ENCODE results near the gene APBA2. TPM values are rescaled to one million over a fixed set of nuclear protein-coding genes. Genes with fewer than 3 reads are reported as not detected.

The APBA2 gene
- total RNA-seq, 1 donor from 2014 or later, result 0.38 TPM

DNA sequence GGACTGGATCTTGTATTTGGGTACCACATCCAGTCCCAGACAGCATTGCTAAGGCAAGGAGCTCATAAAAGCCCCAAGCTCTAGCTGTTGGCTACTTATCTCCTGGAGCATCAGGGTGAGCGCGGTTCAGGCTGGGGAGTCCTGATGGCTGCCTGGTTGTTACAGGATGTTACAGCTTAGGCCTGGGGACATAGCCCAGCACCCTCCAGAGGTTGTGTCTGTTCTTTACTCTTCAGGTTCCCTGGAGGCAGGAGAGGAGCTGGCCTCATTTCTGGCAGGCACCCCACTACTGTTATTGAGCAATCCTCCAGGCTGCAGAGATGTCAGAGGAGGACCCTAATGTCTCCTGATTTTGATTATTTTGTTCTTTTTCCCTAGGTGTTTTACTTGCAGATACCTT is 26.6 kb downstream of the APBA2 start:
- no peak for DNase-seq
- H3K4me3 ChIP-seq, result no peak overlapping the region
- no peak overlapping the region for H3K27ac ChIP-seq (replicated peaks)

DNA sequence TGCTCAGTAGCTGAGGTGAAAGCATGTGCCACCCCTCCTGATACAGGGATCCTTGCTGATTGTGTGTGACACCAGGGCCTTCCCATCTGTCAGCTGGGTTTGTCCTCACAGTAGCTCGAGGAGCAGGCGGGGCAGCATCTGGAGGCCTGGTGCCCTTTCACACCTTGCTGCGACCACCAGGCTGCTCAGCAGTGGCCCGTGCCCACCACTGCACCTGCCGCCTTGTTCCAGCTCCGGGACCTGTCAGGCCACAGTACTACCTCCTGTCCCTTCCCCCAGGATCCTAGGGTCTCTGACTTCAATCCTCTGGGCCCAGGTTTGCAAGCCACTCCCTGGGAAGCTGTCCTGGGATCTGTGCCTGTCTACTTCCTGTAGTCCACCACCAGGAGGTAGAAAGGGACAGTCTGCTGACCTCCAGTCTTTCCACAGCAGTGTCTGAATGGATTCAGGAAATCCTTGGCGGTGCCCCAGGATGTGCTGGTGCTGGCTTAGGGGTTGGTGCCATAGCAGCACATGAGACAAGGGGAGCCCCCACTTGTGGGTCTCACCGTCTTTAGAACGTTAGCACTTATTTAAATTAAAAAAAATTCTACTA is 27.5 kb downstream of the APBA2 start:
- Histone ChIP-seq H3K4me1 (no peaks in the 10 kb centered on the region), H3K4me3 (no peak overlapping the region), H3K36me3 (no peaks in the 10 kb centered on the region), H3K27me3 (ENCODE audit: low read depth) (peaks cover 53% of the 10 kb centered on the region), H3K9me3 (replicated peaks) (no peaks in the 10 kb centered on the region), H3K27ac (replicated peaks) (no peak overlapping the region)
- no peak for DNase-seq
- intact Hi-C loops (cut with micrococcal nuclease), result no loop called here
- TF ChIP-seq, protein P1, sequence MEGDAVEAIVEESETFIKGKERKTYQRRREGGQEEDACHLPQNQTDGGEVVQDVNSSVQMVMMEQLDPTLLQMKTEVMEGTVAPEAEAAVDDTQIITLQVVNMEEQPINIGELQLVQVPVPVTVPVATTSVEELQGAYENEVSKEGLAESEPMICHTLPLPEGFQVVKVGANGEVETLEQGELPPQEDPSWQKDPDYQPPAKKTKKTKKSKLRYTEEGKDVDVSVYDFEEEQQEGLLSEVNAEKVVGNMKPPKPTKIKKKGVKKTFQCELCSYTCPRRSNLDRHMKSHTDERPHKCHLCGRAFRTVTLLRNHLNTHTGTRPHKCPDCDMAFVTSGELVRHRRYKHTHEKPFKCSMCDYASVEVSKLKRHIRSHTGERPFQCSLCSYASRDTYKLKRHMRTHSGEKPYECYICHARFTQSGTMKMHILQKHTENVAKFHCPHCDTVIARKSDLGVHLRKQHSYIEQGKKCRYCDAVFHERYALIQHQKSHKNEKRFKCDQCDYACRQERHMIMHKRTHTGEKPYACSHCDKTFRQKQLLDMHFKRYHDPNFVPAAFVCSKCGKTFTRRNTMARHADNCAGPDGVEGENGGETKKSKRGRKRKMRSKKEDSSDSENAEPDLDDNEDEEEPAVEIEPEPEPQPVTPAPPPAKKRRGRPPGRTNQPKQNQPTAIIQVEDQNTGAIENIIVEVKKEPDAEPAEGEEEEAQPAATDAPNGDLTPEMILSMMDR (IDR thresholded peaks at IDR 0.05; ENCODE audit: borderline replicate concordance), result peak; percentile 16

More for the DNA sequence above, 26.6 kb downstream of the APBA2 start:
- Histone ChIP-seq H3K4me1 (no peaks in the 10 kb centered on the region), H3K27me3 (ENCODE audit: low read depth) (peaks cover 52% of the 10 kb centered on the region), H3K36me3 (no peaks in the 10 kb centered on the region), H3K9me3 (replicated peaks) (no peaks in the 10 kb centered on the region)
- TF ChIP-seq, protein P1 (IDR thresholded peaks at IDR 0.05; ENCODE audit: borderline replicate concordance), result no peak
- intact Hi-C loops (cut with micrococcal nuclease), result no loop called here

DNA sequence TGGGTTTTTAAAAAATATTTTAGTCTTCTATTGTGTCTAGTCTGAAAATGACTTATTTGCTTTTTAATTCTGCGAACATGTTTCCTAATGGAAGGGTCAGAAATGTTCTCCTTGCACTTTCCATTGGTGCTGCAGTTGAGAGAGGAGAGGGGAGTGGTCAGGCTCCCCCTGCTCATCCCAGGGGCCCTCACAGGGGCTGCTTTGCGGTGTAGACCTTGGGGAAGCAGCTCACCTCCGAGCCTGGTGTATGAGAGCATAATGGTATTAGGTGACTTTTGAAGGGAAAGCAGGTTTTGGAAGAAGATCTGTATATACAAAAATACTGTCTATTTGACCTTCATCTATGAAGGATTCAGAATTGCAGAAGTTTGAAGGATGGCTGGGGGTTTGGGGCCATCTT is 28.3 kb downstream of the APBA2 start:
- Histone ChIP-seq H3K27me3 (ENCODE audit: low read depth) (peaks cover 61% of the 10 kb centered on the region), H3K4me1 (no peaks in the 10 kb centered on the region), H3K9me3 (replicated peaks) (no peaks in the 10 kb centered on the region), H3K36me3 (no peaks in the 10 kb centered on the region), H3K4me3 (no peak overlapping the region), H3K27ac (replicated peaks) (no peak overlapping the region)
- TF ChIP-seq, protein P1 (IDR thresholded peaks at IDR 0.05; ENCODE audit: borderline replicate concordance), result no peak
- DNase-seq, result no peak
- intact Hi-C loops (cut with micrococcal nuclease), result no loop called here

DNA sequence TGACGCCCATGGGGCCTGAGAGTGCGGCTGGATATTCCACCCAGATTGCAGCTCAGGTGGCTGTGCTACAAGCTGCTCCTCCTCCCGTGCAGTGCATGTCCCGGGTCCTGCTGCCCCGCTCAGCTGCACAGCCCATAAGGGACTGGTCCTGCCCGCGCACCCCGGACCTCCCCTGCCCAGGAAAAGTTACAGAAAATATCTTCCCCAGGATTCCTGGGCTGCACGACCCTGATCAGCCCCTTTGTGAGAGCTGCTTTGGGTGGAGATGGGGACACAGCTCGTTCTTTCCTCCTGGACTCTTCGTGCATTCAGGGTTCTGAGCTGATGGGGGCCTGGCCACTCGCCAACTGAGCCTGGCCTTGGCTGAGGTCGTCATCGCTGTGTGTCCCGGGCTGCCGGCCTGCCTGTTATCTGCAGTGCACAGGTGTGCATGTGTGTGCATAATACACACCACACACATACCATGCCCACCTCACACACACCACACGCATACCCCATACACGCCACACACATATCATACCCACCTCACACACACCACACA is 28.8 kb downstream of the APBA2 start:
- Histone ChIP-seq H3K4me1 (no peaks in the 10 kb centered on the region), H3K27ac (replicated peaks) (no peak overlapping the region), H3K4me3 (no peak overlapping the region), H3K27me3 (ENCODE audit: low read depth) (peaks cover 63% of the 10 kb centered on the region), H3K36me3 (no peaks in the 10 kb centered on the region), H3K9me3 (replicated peaks) (no peaks in the 10 kb centered on the region)
- TF ChIP-seq, protein P1 (IDR thresholded peaks at IDR 0.05; ENCODE audit: borderline replicate concordance), result no peak
- intact Hi-C loops (cut with micrococcal nuclease), result no loop called here
- no peak for DNase-seq

DNA sequence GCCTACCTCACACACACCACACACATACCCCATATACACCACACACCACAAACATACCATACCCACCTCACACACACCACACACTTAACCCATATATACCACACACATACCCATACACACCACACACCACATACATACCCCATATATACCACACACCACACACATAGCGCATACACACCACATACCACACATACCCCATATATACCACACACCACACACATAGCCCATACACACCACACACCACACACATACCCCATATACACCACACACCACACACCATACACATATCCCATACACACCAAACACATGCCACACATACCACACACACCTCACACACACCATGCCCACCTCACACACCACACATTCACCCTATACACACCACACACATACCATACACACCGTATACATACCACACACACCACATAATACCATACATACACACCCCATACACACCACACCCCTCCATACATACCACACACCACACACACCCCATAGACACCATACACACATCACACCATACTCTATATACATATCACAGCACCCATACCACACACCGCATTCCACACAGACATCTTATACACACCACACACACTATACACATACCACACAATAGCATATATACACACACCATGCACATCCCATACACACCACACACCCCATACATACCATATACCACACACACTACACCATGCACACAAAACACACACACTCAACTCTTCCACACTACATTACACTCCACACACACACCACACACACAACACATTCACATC is 29.5 kb downstream of the APBA2 start:
- Histone ChIP-seq H3K27me3 (ENCODE audit: low read depth) (peaks cover 66% of the 10 kb centered on the region), H3K9me3 (replicated peaks) (no peaks in the 10 kb centered on the region), H3K27ac (replicated peaks) (no peak overlapping the region), H3K36me3 (no peaks in the 10 kb centered on the region), H3K4me1 (no peaks in the 10 kb centered on the region), H3K4me3 (no peak overlapping the region)
- intact Hi-C loops (cut with micrococcal nuclease), result no loop called here
- DNase-seq, result no peak
- TF ChIP-seq, protein P1 (IDR thresholded peaks at IDR 0.05; ENCODE audit: borderline replicate concordance), result no peak

Data from left ventricle myocardium inferior (tissue), 1 donor.